HG02759 (cell line): ENCODE measurements around the gene PLBD2.

Experiments used
- ATAC-seq: cut with Tn5 transposase; IDR thresholded peaks from one replicate; pipeline ENCODE4 v1.9.1; 2021; ENCODE audit warnings: mild to moderate bottlenecking, moderate library complexity; ENCODE audit not compliant: unreplicated experiment

PLBD2 gene

DNA sequence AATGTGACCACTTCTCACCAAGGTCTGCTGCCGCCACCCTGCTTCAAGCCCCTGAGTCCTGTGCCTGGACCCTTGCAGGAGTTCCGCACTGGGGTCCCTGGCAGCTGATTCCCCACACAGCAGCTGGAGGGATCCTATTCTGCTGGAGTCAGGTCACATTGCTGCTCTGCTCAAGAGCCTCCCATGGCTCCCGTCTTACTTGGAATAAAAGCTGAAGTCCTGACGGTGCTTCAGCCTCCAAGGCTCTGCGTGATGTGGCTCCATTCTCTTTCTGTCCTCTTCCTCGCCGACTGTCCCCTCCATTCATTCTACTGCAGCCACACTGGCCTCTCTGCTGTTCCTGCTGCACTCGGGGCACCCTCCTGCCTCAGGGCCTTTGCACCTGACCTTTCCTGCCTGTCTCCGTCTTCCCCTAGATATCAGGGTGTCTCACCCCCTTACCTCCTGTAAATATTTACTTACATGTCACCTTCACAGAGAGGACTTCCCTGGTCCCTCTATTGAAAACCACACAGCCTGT lies 56.2 kb downstream of the PLBD2 start:
- no peak for ATAC-seq

DNA sequence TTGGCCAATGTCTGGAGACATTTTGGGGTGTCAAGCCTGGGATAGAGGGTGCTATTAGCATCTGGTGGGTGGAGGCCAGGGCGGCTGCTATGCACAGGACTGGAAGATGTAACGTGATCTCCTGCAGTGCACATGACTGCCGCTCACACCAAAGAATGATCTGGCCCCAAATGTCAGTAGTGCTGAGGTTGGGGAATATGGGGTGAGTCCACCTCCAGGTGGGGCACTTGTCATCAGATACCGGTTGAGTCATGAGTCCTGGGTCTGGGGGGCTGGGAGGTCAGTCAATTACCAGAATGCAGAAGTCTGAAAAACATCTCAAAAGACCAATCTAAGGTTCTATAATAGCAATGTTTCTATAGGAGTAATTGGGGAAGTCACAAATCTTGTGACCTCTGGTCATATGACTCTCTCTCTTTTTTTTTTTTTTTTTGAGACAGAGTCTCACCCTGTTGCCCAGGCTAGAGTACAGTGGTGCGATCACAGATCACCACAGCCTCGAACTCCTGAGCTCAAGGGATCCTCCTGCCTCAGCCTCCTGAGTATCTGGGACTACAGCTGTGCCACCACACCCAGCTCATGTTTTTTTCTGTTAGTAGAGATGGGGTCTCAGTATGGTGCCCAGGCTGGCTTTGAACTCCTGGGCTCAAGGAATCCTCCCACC lies 57.8 kb downstream of the PLBD2 start:
- no peak for ATAC-seq

DNA sequence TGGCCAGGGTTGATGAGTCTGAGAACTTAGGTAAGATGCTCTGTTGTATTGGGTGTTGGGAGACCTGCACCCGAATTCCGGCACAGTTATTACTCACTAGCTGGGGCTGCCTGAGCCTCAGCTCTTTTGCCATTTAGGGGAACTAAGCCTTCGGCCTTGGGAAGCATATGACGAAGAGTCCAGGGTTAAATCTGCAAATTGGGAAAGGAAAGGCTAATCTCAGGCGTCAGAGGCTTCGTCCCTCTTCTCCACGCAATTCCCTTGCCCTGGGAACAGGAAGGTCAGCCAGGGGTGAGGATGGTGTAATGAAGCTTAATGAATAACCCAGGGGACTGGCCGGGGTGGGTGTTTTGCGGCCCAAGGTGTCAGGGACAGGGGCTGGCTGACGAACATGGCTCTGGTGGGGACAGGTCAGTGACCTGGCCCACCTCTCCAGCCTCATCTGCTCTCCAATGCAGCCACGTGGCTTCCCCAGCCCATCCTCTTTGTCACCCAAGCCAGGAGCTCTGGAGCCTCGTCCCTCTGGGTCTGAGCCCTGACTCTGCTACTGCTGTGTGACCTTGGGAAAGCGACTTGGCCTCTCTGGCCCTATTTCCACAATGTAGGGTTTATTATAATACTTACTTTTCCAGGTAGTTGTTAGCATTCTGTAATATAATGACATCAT lies 60.0 kb downstream of the PLBD2 start:
- no peak for ATAC-seq

DNA sequence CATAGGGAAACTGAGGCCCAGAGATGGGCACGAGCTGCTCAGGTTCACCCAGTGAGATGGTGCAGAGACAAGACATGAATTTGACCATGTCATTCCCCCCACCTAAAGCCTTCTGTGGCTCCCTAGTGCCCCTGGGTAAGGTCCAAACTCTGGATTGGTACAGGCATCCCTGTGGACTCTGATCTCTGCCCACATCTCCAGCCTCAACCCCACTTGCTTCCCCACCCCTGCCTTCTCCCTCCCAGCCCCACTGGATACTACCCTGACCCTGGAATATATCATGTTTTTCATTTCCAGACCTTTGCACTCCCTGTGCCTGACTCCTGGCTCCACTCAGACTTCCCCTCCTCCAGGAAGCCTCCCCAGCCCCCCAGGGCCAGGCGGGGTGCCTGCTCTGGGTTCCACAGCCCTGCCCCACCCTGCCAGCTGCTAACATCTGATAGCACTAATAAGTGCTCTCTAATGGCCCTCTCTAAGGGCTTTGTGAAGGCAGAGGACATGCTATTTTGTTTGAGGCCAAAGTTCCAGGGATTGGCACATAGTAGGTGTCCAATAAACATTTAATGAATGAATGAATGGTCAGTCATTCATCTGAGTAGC lies 62.7 kb downstream of the PLBD2 start:
- ATAC-seq, result no peak

DNA sequence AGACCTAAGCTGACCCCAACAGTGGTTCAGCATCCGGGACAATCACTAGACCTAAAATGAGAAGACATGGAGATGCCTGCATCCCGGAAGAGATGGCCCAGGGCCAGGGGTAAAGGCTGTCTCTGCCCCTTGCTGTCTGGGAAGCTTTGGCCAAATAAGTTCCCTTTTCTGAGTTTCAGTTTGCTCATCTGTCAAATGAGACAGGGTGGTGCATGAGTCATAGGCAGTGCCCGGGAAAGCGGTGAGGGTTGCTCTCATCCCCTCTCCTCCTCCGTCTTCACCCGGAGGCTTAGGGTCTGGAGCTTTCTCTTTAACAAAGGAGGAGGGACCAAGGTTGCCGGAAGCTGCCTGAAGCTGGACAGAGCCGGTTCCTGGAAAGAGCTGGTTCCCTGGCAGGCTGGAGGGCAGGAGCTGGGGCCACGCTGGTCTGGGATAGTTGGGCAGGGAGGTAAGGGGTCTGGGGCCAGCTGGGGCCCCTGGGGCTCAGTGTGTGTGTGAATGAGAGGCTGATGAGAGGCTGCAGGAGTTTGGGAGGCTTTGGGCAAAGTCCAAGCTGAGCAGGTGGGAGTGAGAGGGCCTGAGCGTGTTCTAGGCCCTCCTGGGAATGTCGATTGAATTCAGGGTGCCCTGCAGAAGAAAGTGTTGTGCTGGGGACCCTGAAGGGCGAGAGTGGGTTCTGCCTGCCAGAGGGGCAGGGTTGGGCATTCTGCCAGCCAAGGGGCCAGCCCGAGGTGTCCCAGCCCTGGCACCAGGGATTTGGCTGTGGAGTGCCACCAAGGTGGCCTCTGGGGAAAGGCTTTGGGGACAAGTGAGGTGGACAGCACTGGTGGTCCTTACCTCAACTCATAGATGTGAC lies 63.9 kb downstream of the PLBD2 start, which contains the start of gene SDSL:
TSS of gene SDSL (plus strand) at position 351 of the 856 bp plus-strand sequence. CDS start 5,603 bp downstream, outside the sequence.
- ATAC-seq, result peak; percentile 92

DNA sequence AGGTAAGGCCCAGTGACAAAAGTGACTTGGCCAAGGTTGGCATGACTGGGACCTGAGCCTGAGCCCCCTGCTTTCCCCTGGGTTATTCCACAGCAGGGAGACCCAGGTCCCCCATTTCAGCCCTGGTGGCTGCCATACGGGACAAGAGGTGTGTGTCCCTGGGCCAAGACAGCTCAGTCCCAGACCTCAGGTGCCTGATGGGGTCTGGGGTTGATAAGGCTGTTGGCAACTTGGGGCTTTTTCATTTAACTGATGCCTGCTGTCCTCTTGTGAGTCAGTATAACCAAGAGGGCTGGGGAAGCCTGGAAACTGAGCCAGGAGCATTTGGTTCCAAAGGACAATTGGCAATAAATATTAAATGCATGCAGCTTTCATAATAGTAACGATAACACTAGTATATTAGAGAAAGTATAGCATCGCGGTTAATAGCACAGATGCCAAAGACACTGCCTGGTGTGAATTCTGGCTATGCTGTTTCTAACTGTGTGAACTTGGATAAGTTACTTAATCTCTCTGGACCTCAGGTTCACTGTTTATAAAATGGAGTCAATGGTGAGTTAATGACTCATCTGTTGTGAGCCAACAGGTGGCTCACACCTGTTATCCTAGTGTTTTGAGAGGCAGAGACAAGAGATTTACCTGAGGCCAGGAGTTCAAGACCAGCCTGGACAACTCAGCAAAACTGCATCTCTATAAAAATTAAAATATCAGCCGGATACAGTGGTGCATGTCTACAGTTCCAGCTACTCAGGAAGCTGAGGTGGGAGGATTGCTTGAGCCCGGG lies 64.7 kb downstream of the PLBD2 start:
- ATAC-seq, result no peak

DNA sequence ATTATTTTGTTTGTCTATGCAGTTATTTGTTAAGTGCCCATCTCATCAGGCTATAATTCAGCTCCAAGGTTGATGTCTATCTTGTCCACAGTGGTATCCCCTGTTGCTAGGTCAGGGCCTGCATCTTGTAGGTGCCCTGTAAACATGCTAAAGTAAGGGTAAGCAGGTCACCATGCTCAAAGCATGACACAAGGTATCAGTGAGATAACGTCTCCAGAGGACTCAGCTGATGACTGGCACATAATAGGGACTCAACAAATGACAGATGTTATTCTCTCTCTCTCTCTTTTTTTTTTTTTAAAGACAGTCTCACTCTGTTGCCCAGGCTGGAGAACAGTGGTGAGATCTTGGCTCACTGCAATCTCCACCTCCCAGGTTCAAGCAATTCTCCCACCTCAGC lies 66.1 kb downstream of the PLBD2 start:
- ATAC-seq, result no peak

DNA sequence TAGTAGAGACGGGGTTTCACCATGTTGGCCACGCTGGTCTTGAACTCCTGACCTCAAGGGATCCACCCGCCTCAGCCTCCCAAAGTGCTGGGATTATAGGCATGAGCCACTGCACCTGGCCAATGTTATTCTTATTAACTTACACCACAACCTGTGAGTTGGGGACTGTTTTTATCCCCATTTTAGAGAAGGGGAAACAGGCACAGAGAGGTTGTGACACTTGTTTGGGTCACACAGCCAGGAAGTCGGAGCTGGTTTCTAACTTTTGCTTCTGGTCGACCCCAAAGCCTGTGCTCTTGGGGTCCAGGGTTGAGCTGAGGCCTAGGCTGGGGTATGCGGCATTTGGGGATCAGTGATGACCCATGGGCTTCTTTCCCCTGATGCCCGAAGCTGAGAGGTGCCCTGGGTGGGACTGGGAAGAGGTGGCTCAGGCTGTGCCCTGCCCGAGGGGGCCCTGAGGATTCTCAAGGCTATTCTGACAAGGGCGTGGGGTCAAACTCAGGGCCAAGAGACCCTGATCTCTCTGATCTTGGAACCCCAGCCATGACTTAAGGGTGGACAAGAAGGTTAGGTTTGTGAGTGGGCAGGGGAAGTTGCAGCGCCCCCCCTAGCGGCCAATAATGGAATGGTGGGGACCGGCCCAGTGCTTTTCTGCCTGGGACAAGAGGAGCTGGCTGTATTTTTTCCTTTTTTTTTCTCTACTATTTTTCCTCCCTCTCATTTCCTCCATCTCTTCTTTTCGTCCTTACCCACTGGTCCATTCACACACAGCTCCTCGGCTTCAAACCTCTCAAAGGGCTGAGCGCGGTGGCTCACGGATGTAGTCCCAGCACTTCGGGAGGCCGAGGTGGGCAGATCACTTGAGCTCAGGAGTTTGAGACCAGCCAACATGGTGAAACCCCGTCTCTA lies 66.8 kb downstream of the PLBD2 start:
- ATAC-seq, result no peak

DNA sequence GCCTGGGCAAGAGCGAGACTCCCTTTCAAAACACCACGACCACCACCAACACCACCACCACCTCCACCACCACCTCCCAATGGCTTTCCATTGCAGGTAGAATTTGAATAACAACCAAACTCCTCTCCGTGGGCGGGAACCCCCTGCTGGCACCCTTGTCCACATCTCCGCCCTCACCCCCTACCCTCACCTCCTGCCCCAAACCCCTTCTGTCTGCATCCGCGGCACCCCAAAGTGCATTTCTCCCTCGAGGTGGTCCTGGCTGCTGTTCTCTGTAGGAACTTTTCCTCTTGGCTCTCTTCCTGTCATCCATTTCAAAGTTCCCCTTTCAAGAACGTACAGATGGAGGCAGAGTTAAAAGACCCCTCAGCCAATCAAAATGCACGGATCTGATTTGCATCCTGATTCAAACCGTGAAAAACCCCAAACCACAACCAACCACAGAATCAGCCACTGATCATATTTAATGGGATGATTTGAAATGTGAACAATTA lies 67.6 kb downstream of the PLBD2 start:
- no peak for ATAC-seq

DNA sequence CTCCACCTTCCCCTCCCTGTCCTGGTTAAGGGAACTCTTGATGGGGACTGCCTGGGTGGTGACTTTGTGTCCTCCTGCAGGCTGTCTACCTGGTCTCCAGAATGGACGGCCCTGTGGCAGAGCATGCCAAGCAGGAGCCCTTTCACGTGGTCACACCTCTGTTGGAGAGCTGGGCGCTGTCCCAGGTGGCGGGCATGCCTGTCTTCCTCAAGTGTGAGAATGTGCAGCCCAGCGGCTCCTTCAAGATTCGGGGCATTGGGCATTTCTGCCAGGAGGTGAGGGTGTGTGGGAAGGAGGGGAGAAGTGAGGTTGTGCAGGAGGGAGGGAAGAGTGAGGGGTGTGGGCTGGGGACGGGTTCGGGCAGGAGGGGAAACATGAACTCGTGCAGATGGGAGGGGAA lies 69.5 kb downstream of the PLBD2 start:
- no peak for ATAC-seq

DNA sequence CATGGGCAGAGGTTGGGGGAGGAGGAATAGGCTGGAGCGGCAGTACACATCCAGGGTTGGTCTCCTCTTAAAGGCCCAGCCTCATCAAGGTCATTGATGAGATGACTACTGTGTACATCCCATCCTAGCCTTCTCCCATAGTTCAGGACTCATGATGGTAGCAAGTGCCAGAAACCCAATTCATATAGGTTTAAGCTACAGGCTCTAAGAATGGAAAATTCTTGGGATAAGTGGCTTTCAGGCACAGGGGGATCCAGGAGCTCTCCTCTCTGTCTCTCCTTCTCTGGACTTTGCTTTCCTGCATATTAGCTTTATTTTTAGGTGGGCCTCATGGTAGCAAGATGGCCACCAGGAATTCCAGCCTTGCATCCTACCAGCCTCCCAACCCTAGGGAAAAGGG lies 70.1 kb downstream of the PLBD2 start:
- no peak for ATAC-seq

DNA sequence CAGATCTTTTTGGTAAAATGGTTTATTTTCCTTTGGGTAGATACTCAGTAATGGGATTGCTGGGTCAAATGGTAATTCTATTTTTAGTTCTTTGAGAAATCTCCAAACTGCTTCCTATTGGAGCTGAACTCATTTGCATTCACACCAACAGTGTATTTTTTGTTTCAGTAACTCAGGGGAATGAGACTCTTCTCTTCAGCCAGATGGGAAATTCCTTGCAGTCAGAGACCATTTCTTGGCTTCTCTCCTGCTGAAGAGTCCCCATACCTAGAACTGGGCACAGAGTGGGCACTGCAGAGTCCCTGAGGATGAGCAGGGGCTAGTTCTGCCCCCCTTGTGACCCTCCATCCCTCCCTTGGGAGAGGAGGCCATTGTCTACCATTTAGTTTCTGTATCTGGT lies 74.6 kb downstream of the PLBD2 start:
- no peak for ATAC-seq

DNA sequence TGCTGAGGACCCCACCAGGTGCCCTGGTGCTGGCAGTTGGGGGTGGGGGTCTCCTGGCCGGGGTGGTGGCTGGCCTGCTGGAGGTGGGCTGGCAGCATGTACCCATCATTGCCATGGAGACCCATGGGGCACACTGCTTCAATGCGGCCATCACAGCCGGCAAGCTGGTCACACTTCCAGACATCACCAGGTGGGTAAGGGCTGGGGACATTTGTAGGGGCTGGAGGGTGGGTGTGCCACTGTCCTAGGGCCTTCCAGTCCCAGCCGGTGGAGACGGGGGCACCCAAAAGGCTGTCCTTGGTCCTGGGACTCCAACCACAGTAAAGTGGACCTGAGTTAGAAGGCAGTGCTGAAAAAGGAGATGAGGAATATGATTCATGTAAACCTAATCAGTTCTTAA lies 77.0 kb downstream of the PLBD2 start:
- no peak for ATAC-seq

DNA sequence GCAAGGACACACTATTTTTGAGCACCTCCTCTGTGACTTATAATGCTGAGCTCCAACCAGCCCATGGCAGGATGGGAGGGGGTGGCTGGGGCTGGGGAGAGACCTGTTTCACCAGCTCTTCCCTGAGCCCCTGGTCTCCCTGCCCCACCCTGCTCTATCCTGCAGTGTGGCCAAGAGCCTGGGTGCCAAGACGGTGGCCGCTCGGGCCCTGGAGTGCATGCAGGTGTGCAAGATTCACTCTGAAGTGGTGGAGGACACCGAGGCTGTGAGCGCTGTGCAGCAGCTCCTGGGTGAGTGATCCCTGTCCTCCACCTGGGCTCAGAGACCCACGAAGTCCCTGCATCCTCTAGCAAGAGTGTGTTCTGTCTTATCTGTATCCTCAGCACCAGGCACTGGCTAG lies 78.2 kb downstream of the PLBD2 start:
- no peak for ATAC-seq

DNA sequence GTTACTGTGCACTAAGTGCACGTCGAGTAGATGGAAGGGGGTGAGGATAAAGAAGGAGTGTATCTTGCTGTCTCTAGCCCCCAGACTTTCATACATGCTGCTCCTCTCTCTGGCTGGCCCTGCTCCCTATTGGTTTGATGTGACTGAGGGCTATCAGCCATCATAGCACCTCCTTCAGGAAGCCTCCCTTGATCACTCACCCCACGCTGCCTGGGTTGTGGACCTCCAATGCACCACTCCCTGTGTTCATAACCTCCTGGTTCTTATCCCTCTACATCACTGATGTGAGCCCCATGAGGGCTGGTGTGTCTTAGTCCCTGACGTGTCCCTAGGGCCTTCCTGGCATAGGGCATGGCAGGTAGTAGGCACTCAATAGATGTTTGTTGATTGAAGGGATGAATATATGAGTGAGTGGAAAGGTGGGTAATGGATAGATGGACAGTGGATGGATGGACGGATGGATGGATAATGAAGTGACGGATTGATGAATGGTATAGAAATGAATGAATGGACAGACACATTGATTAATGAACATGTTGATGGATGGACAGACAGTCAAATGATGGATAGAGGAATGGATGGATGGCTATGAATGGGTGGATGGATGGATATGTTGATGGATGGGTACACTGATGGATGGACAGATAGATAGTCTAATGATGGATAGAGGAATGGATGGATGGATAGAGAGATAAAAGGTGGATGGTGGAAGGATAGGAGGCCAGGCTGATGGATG lies 78.8 kb downstream of the PLBD2 start:
- ATAC-seq, result no peak

DNA sequence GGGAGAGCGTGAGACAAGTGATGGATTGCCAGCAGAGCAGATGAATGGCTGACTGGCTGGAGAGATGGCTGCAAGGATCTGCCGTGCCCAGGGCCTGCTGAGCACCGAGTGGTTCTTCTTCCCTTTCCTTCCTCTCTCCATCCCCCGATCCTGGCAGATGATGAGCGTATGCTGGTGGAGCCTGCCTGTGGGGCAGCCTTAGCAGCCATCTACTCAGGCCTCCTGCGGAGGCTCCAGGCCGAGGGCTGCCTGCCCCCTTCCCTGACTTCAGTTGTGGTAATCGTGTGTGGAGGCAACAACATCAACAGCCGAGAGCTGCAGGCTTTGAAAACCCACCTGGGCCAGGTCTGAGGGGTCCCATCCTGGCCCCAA lies 79.3 kb downstream of the PLBD2 start:
- ATAC-seq, result no peak

DNA sequence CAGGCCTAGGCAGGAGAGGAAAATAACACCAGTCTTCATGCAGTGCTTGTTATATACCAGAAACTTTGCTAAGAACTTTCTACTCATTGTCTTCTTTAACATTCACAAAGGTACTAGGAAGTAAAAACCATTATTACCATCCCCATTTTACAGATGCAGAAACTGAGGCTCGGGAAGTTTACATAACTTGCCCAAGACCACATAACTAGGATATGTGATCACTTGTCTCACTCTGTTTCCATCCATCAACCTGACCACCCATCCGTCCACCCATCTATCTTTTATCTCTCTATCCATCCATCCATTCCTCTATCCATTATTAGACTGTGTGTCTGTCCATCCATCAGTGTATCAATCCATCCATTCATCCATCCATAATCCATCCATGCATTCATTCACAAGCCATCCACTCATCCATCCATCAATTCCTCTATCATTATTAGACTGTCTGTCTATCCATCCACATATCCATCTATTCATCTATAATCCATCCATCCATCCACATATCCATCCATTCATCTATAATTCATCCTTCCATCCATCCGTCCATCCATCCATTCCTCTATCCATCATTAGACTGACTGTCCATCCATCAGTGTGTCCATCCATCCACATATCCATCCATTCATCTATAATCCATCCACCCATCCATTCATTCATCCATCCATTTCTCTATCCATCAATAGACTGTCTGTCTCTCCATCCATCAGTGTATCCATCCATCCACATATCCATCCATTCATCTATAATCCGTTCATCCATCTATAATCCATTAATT lies 80.3 kb downstream of the PLBD2 start:
- ATAC-seq, result no peak

DNA sequence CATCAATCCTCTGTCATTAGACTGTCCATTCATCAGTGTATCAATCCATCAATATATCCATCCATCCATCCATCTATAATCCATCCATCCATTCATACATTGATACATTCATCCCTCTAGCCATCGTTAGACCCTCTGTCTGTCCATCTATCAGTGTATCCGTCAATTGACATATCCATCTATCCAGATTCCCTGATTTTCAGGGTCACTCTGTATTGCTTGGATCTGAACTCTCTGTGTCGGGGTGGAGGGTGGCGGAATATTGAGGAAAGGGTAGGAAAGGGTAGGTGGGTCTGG lies 80.9 kb downstream of the PLBD2 start:
- ATAC-seq, result no peak
